Right lobe of liver (tissue), 4 donors: ENCODE measurements around the gene RPS6KA2.

Source experiments
- POLR2A ChIP-seq: fragments of 450-650 bp; IDR thresholded peaks from one replicate; pipeline ENCODE4 v1.6.1; 2017; ENCODE audit warnings: antibody characterized with exemption, mild to moderate bottlenecking
- TF ChIP-seq, protein P1 (sequence below), 4 donors: fragments of 200-600 bp in 3 of 4; fragments of 450-650 bp in 1 of 4; IDR thresholded peaks; one replicate each; pipeline versions ENCODE4 v1.5.1 to v1.8.0; 2016 to 2022; ENCODE audit warnings: antibody characterized with exemption in 4 of 4, mild to moderate bottlenecking in 2 of 4
- donor health status: DM: no; HTN: no; CAD: no.
- donor health status: DM: no; HTN: no; CAD: no.
- donor health status: DM: no; HTN: yes; CAD: no.

DNA sequence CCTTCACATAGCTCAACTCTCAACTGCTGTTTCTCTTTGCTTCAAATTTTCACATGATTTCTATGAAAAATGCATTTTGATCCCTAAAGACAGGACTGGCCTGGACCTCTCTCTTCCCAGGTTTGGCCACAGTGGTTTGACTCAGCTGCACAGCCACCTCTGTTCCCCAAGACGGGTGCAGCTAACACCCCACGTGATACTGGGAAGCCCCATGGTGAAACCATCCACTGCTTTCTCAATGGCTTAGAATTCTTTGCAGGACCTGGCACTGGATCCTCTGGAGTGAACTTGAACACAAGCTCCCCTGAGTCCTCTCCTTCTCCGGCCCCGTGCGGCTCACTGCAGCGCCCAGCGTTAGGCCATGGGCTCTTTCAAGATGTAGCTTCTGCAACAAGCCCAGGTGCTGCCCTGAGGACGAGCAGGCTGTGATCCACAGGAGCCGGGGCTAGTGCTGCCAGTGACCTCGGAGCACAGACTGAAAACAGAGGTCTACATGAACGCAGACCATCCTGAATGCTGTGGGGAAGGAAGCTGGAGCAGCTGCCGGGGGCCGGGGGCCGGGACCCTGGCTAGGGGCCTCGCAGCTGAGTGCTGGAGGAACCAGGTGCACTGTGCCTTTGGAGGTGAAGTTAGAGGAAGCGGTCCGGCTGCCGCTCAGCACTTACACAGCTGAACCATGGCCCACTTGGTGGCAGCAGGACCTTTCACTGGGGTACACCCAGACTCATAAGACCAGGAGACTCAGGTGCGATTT, 185.5 kb downstream of the RPS6KA2 start:
- TF ChIP-seq, protein P1, sequence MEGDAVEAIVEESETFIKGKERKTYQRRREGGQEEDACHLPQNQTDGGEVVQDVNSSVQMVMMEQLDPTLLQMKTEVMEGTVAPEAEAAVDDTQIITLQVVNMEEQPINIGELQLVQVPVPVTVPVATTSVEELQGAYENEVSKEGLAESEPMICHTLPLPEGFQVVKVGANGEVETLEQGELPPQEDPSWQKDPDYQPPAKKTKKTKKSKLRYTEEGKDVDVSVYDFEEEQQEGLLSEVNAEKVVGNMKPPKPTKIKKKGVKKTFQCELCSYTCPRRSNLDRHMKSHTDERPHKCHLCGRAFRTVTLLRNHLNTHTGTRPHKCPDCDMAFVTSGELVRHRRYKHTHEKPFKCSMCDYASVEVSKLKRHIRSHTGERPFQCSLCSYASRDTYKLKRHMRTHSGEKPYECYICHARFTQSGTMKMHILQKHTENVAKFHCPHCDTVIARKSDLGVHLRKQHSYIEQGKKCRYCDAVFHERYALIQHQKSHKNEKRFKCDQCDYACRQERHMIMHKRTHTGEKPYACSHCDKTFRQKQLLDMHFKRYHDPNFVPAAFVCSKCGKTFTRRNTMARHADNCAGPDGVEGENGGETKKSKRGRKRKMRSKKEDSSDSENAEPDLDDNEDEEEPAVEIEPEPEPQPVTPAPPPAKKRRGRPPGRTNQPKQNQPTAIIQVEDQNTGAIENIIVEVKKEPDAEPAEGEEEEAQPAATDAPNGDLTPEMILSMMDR (IDR thresholded peaks at IDR 0.05) = no peak
- TF ChIP-seq POLR2A = no peak
